Parathyroid adenoma (tissue), 2 donors: ENCODE data around the gene ZNF277.

Source experiments
- H2AFZ ChIP-seq: fragments of 300-600 bp; sonication (generic); one replicate; pipeline ENCODE4 v1.7.0; 2017; ENCODE audit warnings: antibody characterized with exemption, mild to moderate bottlenecking
- H3K27ac ChIP-seq: fragments of 300-600 bp; sonication (generic); one replicate; pipeline ENCODE4 v1.7.0; 2017
- H3K27me3 ChIP-seq: fragments of 300-600 bp; sonication (generic); one replicate; pipeline ENCODE4 v1.7.0; 2017; ENCODE audit warnings: low read length; ENCODE audit not compliant: control insufficient read depth, insufficient read depth
- H3K36me3 ChIP-seq: fragments of 300-600 bp; sonication (generic); one replicate; pipeline ENCODE4 v1.7.0; 2017; ENCODE audit warnings: low read length; ENCODE audit not compliant: control insufficient read depth, insufficient read depth
- H3K4me1 ChIP-seq: fragments of 300-600 bp; sonication (generic); one replicate; pipeline ENCODE4 v1.7.0; 2017; ENCODE audit warnings: control low read depth
- H3K4me2 ChIP-seq: fragments of 300-600 bp; sonication (generic); one replicate; pipeline ENCODE4 v1.7.0; 2017; ENCODE audit warnings: low read length
- H3K4me3 ChIP-seq: fragments of 300-600 bp; sonication (generic); one replicate; pipeline ENCODE4 v1.7.0; 2017; ENCODE audit warnings: low read depth, low read length
- H3K79me2 ChIP-seq: fragments of 300-600 bp; sonication (generic); one replicate; pipeline ENCODE4 v1.7.0; 2017; ENCODE audit warnings: control low read depth
- H3K9ac ChIP-seq: fragments of 300-600 bp; sonication (generic); one replicate; pipeline ENCODE4 v1.7.0; 2017; ENCODE audit warnings: mild to moderate bottlenecking
- H3K9me3 ChIP-seq: fragments of 300-600 bp; sonication (generic); one replicate; pipeline ENCODE4 v1.7.0; 2017; ENCODE audit warnings: low read length; ENCODE audit not compliant: control insufficient read depth
- TF ChIP-seq, protein P1 (sequence below): fragments of 300-600 bp; sonication (generic); IDR thresholded peaks from one replicate; pipeline ENCODE4 v1.7.0; 2017; ENCODE audit warnings: antibody characterized with exemption, mild to moderate bottlenecking
- donor health status: primary hyperparathyroidism.

The ZNF277 gene

DNA sequence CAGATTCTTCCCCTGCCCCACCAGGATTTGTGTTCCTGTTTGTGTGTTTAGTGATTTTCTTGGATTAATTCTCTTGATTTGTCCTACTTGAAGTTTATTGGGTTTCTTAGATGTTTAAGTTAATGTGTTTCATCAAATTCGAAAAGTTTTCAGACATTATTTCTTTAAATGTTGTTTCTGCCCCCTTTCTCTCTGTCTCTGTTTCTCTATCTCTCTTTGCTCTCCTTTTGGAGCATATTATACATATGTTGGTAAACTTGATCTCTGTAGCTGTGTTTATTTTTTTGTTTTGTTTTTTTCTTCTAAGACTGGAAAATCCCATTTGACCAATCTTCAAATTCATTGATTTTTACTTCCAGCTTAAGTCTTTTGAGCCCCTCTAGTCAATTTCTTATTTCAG lies 115.6 kb downstream of the ZNF277 start:
- Histone ChIP-seq H3K27ac (no peak overlapping the region), H3K27me3 (no peaks in the 10 kb centered on the region), H3K9ac (no peak overlapping the region), H2AFZ (no peak overlapping the region), H3K4me2 (no peak overlapping the region), H3K9me3 (no peaks in the 10 kb centered on the region), H3K79me2 (no peaks in the 10 kb centered on the region), H3K4me3 (no peak overlapping the region), H3K4me1 (no peaks in the 10 kb centered on the region), H3K36me3 (no peaks in the 10 kb centered on the region)
- TF ChIP-seq, protein P1, sequence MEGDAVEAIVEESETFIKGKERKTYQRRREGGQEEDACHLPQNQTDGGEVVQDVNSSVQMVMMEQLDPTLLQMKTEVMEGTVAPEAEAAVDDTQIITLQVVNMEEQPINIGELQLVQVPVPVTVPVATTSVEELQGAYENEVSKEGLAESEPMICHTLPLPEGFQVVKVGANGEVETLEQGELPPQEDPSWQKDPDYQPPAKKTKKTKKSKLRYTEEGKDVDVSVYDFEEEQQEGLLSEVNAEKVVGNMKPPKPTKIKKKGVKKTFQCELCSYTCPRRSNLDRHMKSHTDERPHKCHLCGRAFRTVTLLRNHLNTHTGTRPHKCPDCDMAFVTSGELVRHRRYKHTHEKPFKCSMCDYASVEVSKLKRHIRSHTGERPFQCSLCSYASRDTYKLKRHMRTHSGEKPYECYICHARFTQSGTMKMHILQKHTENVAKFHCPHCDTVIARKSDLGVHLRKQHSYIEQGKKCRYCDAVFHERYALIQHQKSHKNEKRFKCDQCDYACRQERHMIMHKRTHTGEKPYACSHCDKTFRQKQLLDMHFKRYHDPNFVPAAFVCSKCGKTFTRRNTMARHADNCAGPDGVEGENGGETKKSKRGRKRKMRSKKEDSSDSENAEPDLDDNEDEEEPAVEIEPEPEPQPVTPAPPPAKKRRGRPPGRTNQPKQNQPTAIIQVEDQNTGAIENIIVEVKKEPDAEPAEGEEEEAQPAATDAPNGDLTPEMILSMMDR, result no peak

DNA sequence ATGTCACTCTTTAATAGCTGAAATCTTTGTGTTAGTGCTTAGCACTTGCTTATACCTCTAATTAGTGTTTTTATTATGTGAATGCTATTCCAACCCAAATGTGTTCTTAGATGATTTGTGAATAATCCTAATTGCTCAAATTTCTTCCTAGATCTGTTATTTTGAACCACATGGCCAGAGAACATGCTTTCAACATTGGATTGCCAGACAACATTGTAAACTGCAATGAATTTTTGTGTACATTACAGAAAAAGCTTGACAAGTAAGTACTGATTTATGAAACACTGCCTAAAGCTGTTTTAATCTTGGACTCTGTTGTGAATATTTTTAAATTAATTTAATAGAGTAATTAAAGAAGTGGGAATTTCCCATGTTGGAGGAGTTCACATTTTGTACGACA lies 121.1 kb downstream of the ZNF277 start:
- no peak overlapping the region for H2AFZ ChIP-seq
- H3K27me3 ChIP-seq, result no peaks in the 10 kb centered on the region
- no peak overlapping the region for H3K27ac ChIP-seq
- no peaks in the 10 kb centered on the region for H3K79me2 ChIP-seq
- no peak overlapping the region for H3K4me2 ChIP-seq
- no peaks in the 10 kb centered on the region for H3K36me3 ChIP-seq
- no peaks in the 10 kb centered on the region for H3K4me1 ChIP-seq
- TF ChIP-seq, protein P1, result no peak
- H3K9ac ChIP-seq, result no peak overlapping the region
- H3K9me3 ChIP-seq, result no peaks in the 10 kb centered on the region
- no peak overlapping the region for H3K4me3 ChIP-seq

DNA sequence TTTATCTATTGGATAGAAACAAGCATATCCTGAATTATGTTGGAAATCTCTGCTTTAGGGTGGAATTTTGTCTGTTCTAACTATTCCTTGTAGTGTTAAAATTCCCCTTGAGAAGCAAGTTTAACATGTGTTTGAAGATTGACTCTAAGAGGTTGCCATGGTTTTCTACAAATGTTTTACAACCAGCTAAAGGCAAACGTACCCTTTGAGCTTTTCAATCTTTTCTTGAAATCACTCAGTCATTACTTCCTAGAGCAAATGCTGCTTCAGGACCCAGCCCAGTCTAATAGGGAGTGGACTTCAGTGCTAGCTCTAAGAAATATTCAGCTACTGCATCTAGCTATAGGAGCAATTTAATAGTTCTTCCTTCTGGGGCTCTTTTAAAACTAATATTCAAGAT lies 125.0 kb downstream of the ZNF277 start:
- no peaks in the 10 kb centered on the region for H3K9me3 ChIP-seq
- H3K4me1 ChIP-seq, result peaks cover 5% of the 10 kb centered on the region
- no peak overlapping the region for H3K4me3 ChIP-seq
- no peak overlapping the region for H2AFZ ChIP-seq
- H3K79me2 ChIP-seq, result no peaks in the 10 kb centered on the region
- no peak overlapping the region for H3K27ac ChIP-seq
- H3K27me3 ChIP-seq, result no peaks in the 10 kb centered on the region
- H3K9ac ChIP-seq, result no peak overlapping the region
- no peaks in the 10 kb centered on the region for H3K36me3 ChIP-seq
- TF ChIP-seq, protein P1, result no peak
- no peak overlapping the region for H3K4me2 ChIP-seq

DNA sequence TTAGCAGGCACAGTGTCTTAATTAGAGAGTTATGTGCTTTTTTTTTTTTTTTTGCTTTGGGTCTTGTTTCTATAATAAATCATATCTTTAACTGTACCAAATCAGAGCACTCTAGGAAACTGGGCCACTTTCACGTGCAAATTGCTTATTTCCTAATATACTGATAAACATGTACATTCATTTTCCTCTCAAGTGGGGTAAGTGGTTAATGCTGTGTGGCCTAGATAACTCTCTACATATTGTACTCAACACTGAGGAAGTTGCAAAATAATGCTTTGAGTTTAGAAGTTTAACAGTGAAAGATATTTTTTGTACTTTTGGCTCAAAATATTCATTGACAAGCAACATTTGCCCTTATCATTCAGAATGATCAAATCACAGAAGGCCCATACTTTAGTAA lies 127.9 kb downstream of the ZNF277 start:
- Histone ChIP-seq H2AFZ (no peak overlapping the region), H3K9ac (no peak overlapping the region), H3K36me3 (no peaks in the 10 kb centered on the region), H3K27ac (no peak overlapping the region), H3K27me3 (no peaks in the 10 kb centered on the region), H3K79me2 (no peaks in the 10 kb centered on the region), H3K4me2 (no peak overlapping the region), H3K9me3 (no peaks in the 10 kb centered on the region), H3K4me1 (peaks cover 5% of the 10 kb centered on the region), H3K4me3 (no peak overlapping the region)
- TF ChIP-seq, protein P1, result no peak

DNA sequence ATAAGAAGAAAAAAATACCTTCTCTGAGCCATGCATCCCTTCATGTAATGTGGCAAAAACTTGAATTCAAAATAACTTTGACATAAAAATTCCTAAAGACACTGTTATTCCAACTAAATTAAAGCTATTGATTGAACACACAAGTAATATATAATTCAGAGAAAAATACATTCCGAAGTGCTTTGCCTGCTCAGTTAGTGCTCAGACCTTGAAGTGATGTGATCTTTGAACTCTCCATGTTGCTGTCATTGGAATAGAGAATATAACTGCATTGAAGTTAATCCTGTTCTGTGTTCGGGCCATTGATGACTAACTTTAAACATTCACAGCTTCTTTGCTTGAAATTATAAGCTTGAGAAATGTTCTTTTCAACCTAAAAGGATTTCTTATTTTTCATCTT lies 129.8 kb downstream of the ZNF277 start:
- H3K4me3 ChIP-seq, result no peak overlapping the region
- no peak overlapping the region for H2AFZ ChIP-seq
- H3K4me2 ChIP-seq, result no peak overlapping the region
- H3K9me3 ChIP-seq, result no peaks in the 10 kb centered on the region
- peaks cover 5% of the 10 kb centered on the region for H3K4me1 ChIP-seq
- no peaks in the 10 kb centered on the region for H3K36me3 ChIP-seq
- TF ChIP-seq, protein P1, result no peak
- H3K79me2 ChIP-seq, result no peaks in the 10 kb centered on the region
- no peak overlapping the region for H3K9ac ChIP-seq
- H3K27ac ChIP-seq, result no peak overlapping the region
- H3K27me3 ChIP-seq, result no peaks in the 10 kb centered on the region
